B cell (primary cell): ENCODE measurements around the gene DYRK1A. TPM values are rescaled to one million over a fixed set of nuclear protein-coding genes. Genes with fewer than 3 reads are reported as not detected.

ENCODE experiments used
- ATAC-seq: fragments of 200-7000 bp; cut with Tn5 transposase; one replicate; pipeline ENCODE4 v1.10.0; 2021; ENCODE audit warnings: low read depth, mild to moderate bottlenecking, moderate number of reproducible peaks, moderate library complexity
- CTCF ChIA-PET: fragments of 350-600 bp; sonication (Branson Sonifier 250); formaldehyde crosslinking; loops from one replicate; lab custom pipeline; 2021; ENCODE audit warnings: antibody characterized with exemption, inconsistent platforms; lab: Charles Lee
- POLR2A ChIA-PET: fragments of 350-600 bp; sonication (Branson Sonifier 250); formaldehyde crosslinking; loops from one replicate; lab custom pipeline; 2021; ENCODE audit warnings: antibody characterized with exemption; lab: Charles Lee
- DNase-seq: peaks from one replicate; pipeline ENCODE4 v3.0.0; 2013
- H2AFZ ChIP-seq: 2 replicates; pipeline ENCODE4 v1.6.1; 2012; ENCODE audit warnings: mild to moderate bottlenecking, low read depth, low read length; ENCODE audit not compliant: insufficient read depth, poor library complexity, severe bottlenecking
- H3K27ac ChIP-seq, 2 donors: 1 replicate in 1 of 2; 2 replicates in 1 of 2; pipeline ENCODE4 v1.5.1; 2012 to 2013; ENCODE audit warnings: low read length in 2 of 2, mild to moderate bottlenecking in 2 of 2, moderate library complexity in 1 of 2
- H3K27me3 ChIP-seq, 4 experiments: fragments of 200-600 bp in 1 of 4; sonication (generic) in 1 of 4; replicated peaks in 1 of 4; 1 replicate in 2 of 4; 2 replicates in 2 of 4; pipeline versions ENCODE4 v1.6.1 to v1.7.0; 2013 to 2016; ENCODE audit warnings: low read length in 3 of 4, mild to moderate bottlenecking in 2 of 4, mixed read lengths in 1 of 4, moderate library complexity in 1 of 4; ENCODE audit not compliant: insufficient read depth in 4 of 4, control insufficient read depth in 3 of 4; ENCODE audit errors: control extremely low read depth in 1 of 4
- H3K36me3 ChIP-seq, 2 experiments: replicated peaks in 1 of 2; 1 replicate in 1 of 2; 2 replicates in 1 of 2; pipeline versions ENCODE4 v1.6.1 to v1.7.1; 2013; ENCODE audit warnings: low read length in 1 of 2; ENCODE audit not compliant: insufficient read depth in 2 of 2, control insufficient read depth in 1 of 2; ENCODE audit errors: control extremely low read depth in 1 of 2, extremely low read depth in 1 of 2
- H3K4me1 ChIP-seq, 2 donors: fragments of 200-600 bp in 1 of 2; sonication (generic) in 1 of 2; 1 replicate in 1 of 2; 2 replicates in 1 of 2; pipeline versions ENCODE4 v1.5.1 to v1.6.1; 2013 to 2017; ENCODE audit warnings: low read length in 2 of 2; ENCODE audit not compliant: control insufficient read depth in 2 of 2, insufficient read depth in 2 of 2
- H3K4me2 ChIP-seq: replicated peaks from 2 replicates; pipeline ENCODE3; 2012; ENCODE audit warnings: mild to moderate bottlenecking, low read depth, low read length; ENCODE audit not compliant: poor library complexity, severe bottlenecking
- H3K4me3 ChIP-seq, 5 experiments: fragments of 200-600 bp in 1 of 5; sonication (generic) in 1 of 5; 1 replicate in 3 of 5; 2 replicates in 2 of 5; pipeline versions ENCODE4 v1.5.1 to v1.7.0; 2011 to 2016; ENCODE audit warnings: low read length in 4 of 5, mild to moderate bottlenecking in 4 of 5, low read depth in 2 of 5, control low read depth in 1 of 5, moderate library complexity in 1 of 5; ENCODE audit not compliant: insufficient read depth in 1 of 5; ENCODE audit errors: control extremely low read depth in 1 of 5, extremely low read depth in 1 of 5
- H3K79me2 ChIP-seq: fragments of 200-600 bp; sonication (generic); one replicate; pipeline ENCODE4 v1.6.0; 2016; ENCODE audit warnings: low read length; ENCODE audit not compliant: control insufficient read depth, insufficient read depth
- H3K9ac ChIP-seq: fragments of 200-600 bp; sonication (generic); 2 replicates; pipeline ENCODE4 v1.6.1; 2017; ENCODE audit warnings: mild to moderate bottlenecking, low read length, moderate library complexity
- H3K9me3 ChIP-seq, 3 donors: one replicate each; pipeline versions ENCODE4 v1.6.1 to v1.7.1; 2013; ENCODE audit warnings: low read length in 2 of 3; ENCODE audit not compliant: control insufficient read depth in 2 of 3, insufficient read depth in 1 of 3; ENCODE audit errors: control extremely low read depth in 1 of 3
- H4K20me1 ChIP-seq: 2 replicates; pipeline ENCODE4 v1.6.0; 2012; ENCODE audit warnings: mild to moderate bottlenecking, low read length; ENCODE audit not compliant: insufficient read depth, control insufficient read depth, poor library complexity, severe bottlenecking
- H3K27ac Mint-ChIP-seq: one replicate; pipeline ENCODE4 v1.8.0; 2021; ENCODE audit warnings: mixed read lengths
- H3K27me3 Mint-ChIP-seq: one replicate; pipeline ENCODE4 v1.8.0; 2021; ENCODE audit warnings: mixed read lengths
- H3K4me1 Mint-ChIP-seq: one replicate; pipeline ENCODE4 v1.8.0; 2021; ENCODE audit warnings: mixed read lengths
- H3K4me3 Mint-ChIP-seq: one replicate; pipeline ENCODE4 v1.8.0; 2021; ENCODE audit warnings: mixed read lengths
- H3K9me3 Mint-ChIP-seq: one replicate; pipeline ENCODE4 v1.8.0; 2022; ENCODE audit warnings: mixed read lengths; ENCODE audit not compliant: insufficient read depth
- CTCF ChIP-seq: fragments of 200-600 bp; IDR thresholded peaks from one replicate; pipeline ENCODE4 v1.8.0; 2022; ENCODE audit warnings: antibody characterized with exemption, mild to moderate bottlenecking
- EZH2 ChIP-seq: IDR thresholded peaks from 2 replicates; pipeline ENCODE4 v1.6.1; 2012; ENCODE audit warnings: borderline replicate concordance, low read depth, mild to moderate bottlenecking, moderate library complexity, low read length; ENCODE audit not compliant: insufficient read depth, poor library complexity, severe bottlenecking
- WGBS: methylation state at CpG from one replicate; pipeline ENCODE4 v1.1.5; 2013; ENCODE audit warnings: missing lambda C conversion rate; ENCODE audit not compliant: insufficient coverage; 5-methylcytosine and 5-hydroxymethylcytosine counted together
- intact Hi-C: fragments of 100-400 bp; cut with micrococcal nuclease; formaldehyde crosslinking; loops from one replicate; pipeline ENCODE4 v1.10.0; 2022
- polyA plus RNA-seq: library from polyadenylated mRNA; depleted of rRNA; stranded (reverse); fragments of >200 nt; gene quantifications from 2 replicates; pipeline ENCODE4 v1.2.3, GENCODE V29; 2012
- total RNA-seq, 2 donors: library from RNA; stranded (reverse); fragments of 120-200 nt in 1 of 2; gene quantifications; 1 replicate in 1 of 2; 2 replicates in 1 of 2; pipeline versions ENCODE4 v1.2.3 to v1.2.4, GENCODE V29; 2013 to 2022

The DYRK1A gene
- total and polyA plus RNA-seq, 2 donors (not counting 1 experiment from before 2014, with no cell fraction given), result 46.6 to 147 TPM

- H3K4me1 Mint-ChIP-seq, result peaks cover under 1% of the 10 kb centered on the region
- H3K27ac Mint-ChIP-seq, result no peak overlapping the region
- intact Hi-C loops, result no loop called here
- H3K27ac ChIP-seq, result no peak overlapping the region
- POLR2A ChIA-PET, result no interaction called here
- peaks cover 0 to 13% (median 8%) of the 10 kb centered on the region in 4 experiments for H3K27me3 ChIP-seq
- DNase-seq (no peak), ATAC-seq (no peak)
- H3K9ac ChIP-seq, result no peak overlapping the region
- no peaks in the 10 kb centered on the region for H4K20me1 ChIP-seq
- TF ChIP-seq CTCF, result no peak
- no peak for TF ChIP-seq EZH2
- no peaks in the 10 kb centered on the region for H3K36me3 ChIP-seq
- H2AFZ ChIP-seq, result no peak overlapping the region
- H3K9me3 Mint-ChIP-seq, result no peaks in the 10 kb centered on the region
- H3K4me1 ChIP-seq, result no peaks in the 10 kb centered on the region
- H3K4me3 ChIP-seq, result no peak overlapping the region
- WGBS, result no CpG with 5 or more reads among the region's 4 CpGs
- H3K4me2 ChIP-seq, result no peak overlapping the region
- peaks cover 7% of the 10 kb centered on the region for H3K27me3 Mint-ChIP-seq
- no peak overlapping the region for H3K4me3 Mint-ChIP-seq
- peaks cover 0 to 9% (median 0%) of the 10 kb centered on the region in 3 donors for H3K9me3 ChIP-seq
- CTCF ChIA-PET, result no interaction called here
- H3K79me2 ChIP-seq, result no peaks in the 10 kb centered on the region
Observed at GRCh38 chr21:37527716-37528115, 161.1 kb downstream of the DYRK1A start.

GRCh38 chr21:37528150-37528937 lies 161.8 kb downstream of the DYRK1A start:
- ChIA-PET POLR2A (no interaction called here), CTCF (no interaction called here)
- H3K9me3 ChIP-seq, result peaks cover 0 to 13% (median 0%) of the 10 kb centered on the region in 3 donors
- ATAC-seq (no peak), DNase-seq (no peak)
- Mint-ChIP-seq H3K27ac (no peak overlapping the region), H3K4me1 (no peaks in the 10 kb centered on the region), H3K9me3 (no peaks in the 10 kb centered on the region), H3K4me3 (no peak overlapping the region), H3K27me3 (peaks cover 12% of the 10 kb centered on the region)
- H3K27ac ChIP-seq, result no peak overlapping the region
- H3K79me2 ChIP-seq, result no peaks in the 10 kb centered on the region
- no peak for TF ChIP-seq EZH2
- no peak for TF ChIP-seq CTCF
- H3K27me3 ChIP-seq, result peaks cover 0 to 19% (median 11%) of the 10 kb centered on the region in 4 experiments
- H2AFZ ChIP-seq, result no peak overlapping the region
- H3K4me1 ChIP-seq, result no peaks in the 10 kb centered on the region
- 98% methylated on average over 8 of the region's 12 CpGs for WGBS
- no peak overlapping the region for H3K9ac ChIP-seq
- no peak overlapping the region for H3K4me3 ChIP-seq
- H3K36me3 ChIP-seq, result no peaks in the 10 kb centered on the region
- no peak overlapping the region for H3K4me2 ChIP-seq
- intact Hi-C loops, result no loop called here
- no peaks in the 10 kb centered on the region for H4K20me1 ChIP-seq
